GM23338 (cell line): ENCODE data around the gene EFR3B. TPM values are rescaled to one million over a fixed set of nuclear protein-coding genes. Genes with fewer than 3 reads are reported as not detected.

Source experiments
- ATAC-seq: fragments of 200-7000 bp; cut with Tn5 transposase; 3 replicates; pipeline ENCODE4 v1.9.1; 2020
- DNase-seq: peaks from one replicate; pipeline ENCODE4 v3.0.0-alpha.2; 2015; ENCODE audit warnings: low spot score
- H2AFZ ChIP-seq: fragments of 200-600 bp; sonication (generic); 2 replicates; pipeline ENCODE4 v1.8.0; 2016; ENCODE audit warnings: antibody characterized with exemption, mild to moderate bottlenecking, moderate library complexity
- H3F3A ChIP-seq: fragments of 200-600 bp; sonication (generic); replicated peaks from 2 replicates; pipeline ENCODE4 v1.8.0; 2017; ENCODE audit warnings: antibody characterized with exemption, mixed run types, low read depth
- H3K27ac ChIP-seq: fragments of 200-600 bp; sonication (generic); 2 replicates; pipeline ENCODE4 v1.6.1; 2016; ENCODE audit warnings: low read depth
- H3K27me3 ChIP-seq: fragments of 200-600 bp; sonication (generic); 2 replicates; pipeline ENCODE4 v1.8.0; 2016; ENCODE audit warnings: mild to moderate bottlenecking, mixed run types, moderate library complexity; ENCODE audit not compliant: insufficient read depth
- H3K36me3 ChIP-seq: fragments of 200-600 bp; sonication (generic); 2 replicates; pipeline ENCODE4 v1.8.0; 2016; ENCODE audit warnings: mild to moderate bottlenecking; ENCODE audit not compliant: insufficient read depth
- H3K4me1 ChIP-seq: fragments of 200-600 bp; sonication (generic); 2 replicates; pipeline ENCODE4 v1.8.0; 2016; ENCODE audit warnings: mild to moderate bottlenecking, moderate library complexity; ENCODE audit not compliant: insufficient read depth
- H3K4me2 ChIP-seq: fragments of 200-600 bp; sonication (generic); 2 replicates; pipeline ENCODE4 v1.7.1; 2017; ENCODE audit warnings: mixed run types
- H3K4me3 ChIP-seq: fragments of 200-600 bp; sonication (generic); 2 replicates; pipeline ENCODE4 v1.6.1; 2016; ENCODE audit warnings: mixed run types
- H3K79me2 ChIP-seq: fragments of 200-600 bp; sonication (generic); replicated peaks from 2 replicates; pipeline ENCODE4 v1.8.0; 2017; ENCODE audit warnings: mild to moderate bottlenecking; ENCODE audit not compliant: insufficient read depth
- H3K9me2 ChIP-seq: fragments of 200-600 bp; sonication (generic); 2 replicates; pipeline ENCODE4 v1.8.0; 2017; ENCODE audit not compliant: insufficient read depth
- H4K20me1 ChIP-seq: fragments of 200-600 bp; sonication (generic); replicated peaks from 2 replicates; pipeline ENCODE4 v1.8.0; 2017; ENCODE audit warnings: mild to moderate bottlenecking; ENCODE audit not compliant: insufficient read depth
- H3K27ac Mint-ChIP-seq: 2 replicates; pipeline ENCODE4 v1.8.0; 2020; ENCODE audit warnings: inconsistent platforms, mild to moderate bottlenecking, moderate library complexity, mixed read lengths
- H3K27me3 Mint-ChIP-seq: 3 replicates; pipeline ENCODE4 v1.8.0; 2022; ENCODE audit warnings: low read depth, mild to moderate bottlenecking, moderate library complexity, mixed read lengths, inconsistent platforms; ENCODE audit not compliant: insufficient read depth, poor library complexity
- H3K36me3 Mint-ChIP-seq: 3 replicates; pipeline ENCODE4 v1.8.0; 2021; ENCODE audit warnings: low read depth, mild to moderate bottlenecking, inconsistent platforms, moderate library complexity, mixed read lengths
- H3K4me1 Mint-ChIP-seq: 3 replicates; pipeline ENCODE4 v1.8.0; 2020; ENCODE audit warnings: mild to moderate bottlenecking, inconsistent platforms, mixed read lengths
- H3K4me3 Mint-ChIP-seq: 3 replicates; pipeline ENCODE4 v1.8.0; 2021; ENCODE audit warnings: moderate library complexity, mild to moderate bottlenecking, inconsistent platforms, mixed read lengths
- H3K9me3 Mint-ChIP-seq: 3 replicates; pipeline ENCODE4 v1.8.0; 2020; ENCODE audit warnings: moderate library complexity, mild to moderate bottlenecking, inconsistent platforms, mixed read lengths
- CREB1 ChIP-seq: fragments of 250-450 bp; sonication (Bioruptor Pico); IDR thresholded peaks from 2 replicates; pipeline ENCODE4 v1.5.0; 2020; ENCODE audit warnings: low read depth, mild to moderate bottlenecking, moderate library complexity
- EZH2 ChIP-seq: fragments of 200-600 bp; sonication (generic); IDR thresholded peaks from one replicate; pipeline ENCODE4 v1.8.0; 2017; ENCODE audit warnings: antibody characterized with exemption, mild to moderate bottlenecking, low read depth; ENCODE audit not compliant: unreplicated experiment
- EZH2phosphoT487 ChIP-seq: fragments of 200-600 bp; sonication (generic); IDR thresholded peaks from one replicate; pipeline ENCODE4 v1.8.1; 2018; ENCODE audit warnings: antibody characterized with exemption; ENCODE audit not compliant: unreplicated experiment
- NANOG ChIP-seq: IDR thresholded peaks from 2 replicates; pipeline ENCODE4 v1.6.1; 2016; ENCODE audit warnings: antibody characterized with exemption, borderline replicate concordance
- STAT1 ChIP-seq: IDR thresholded peaks from one replicate; pipeline ENCODE4 v1.6.1; 2016; ENCODE audit warnings: antibody characterized with exemption; ENCODE audit not compliant: unreplicated experiment
- ZNF114 ChIP-seq: fragments of 250-450 bp; sonication (Bioruptor Pico); IDR thresholded peaks from 2 replicates; pipeline ENCODE4 v1.5.0; 2020; ENCODE audit warnings: mild to moderate bottlenecking, moderate library complexity
- ZNF331 ChIP-seq: fragments of 250-450 bp; sonication (Bioruptor Pico); IDR thresholded peaks from 2 replicates; pipeline ENCODE4 v1.5.0; 2020; ENCODE audit warnings: low read depth, mild to moderate bottlenecking, moderate library complexity
- polyA plus RNA-seq: library from polyadenylated mRNA; unstranded; fragments of >200 nt; fragmentation: Nextera tagmentation; extraction: Ambion mirVana; gene quantifications from 2 replicates; pipeline ENCODE4 v1.2.1, GENCODE V29; 2016
- total RNA-seq: library from RNA; depleted of rRNA; stranded (reverse); fragments of >200 nt; shearing (Covaris generic); gene quantifications from 2 replicates; pipeline ENCODE4 v1.2.3, GENCODE V29; 2014
- TF ChIP-seq, protein P1 (sequence below): fragments of 250-450 bp; sonication (Bioruptor Pico); IDR thresholded peaks from 2 replicates; pipeline ENCODE4 v1.5.0; 2020; ENCODE audit warnings: mild to moderate bottlenecking, moderate library complexity
- TF ChIP-seq, protein P2 (sequence below): IDR thresholded peaks from one replicate; pipeline ENCODE4 v1.6.1; 2018; ENCODE audit warnings: antibody characterized with exemption; ENCODE audit not compliant: unreplicated experiment
- TF ChIP-seq, protein P3 (sequence below): IDR thresholded peaks from 2 replicates; pipeline ENCODE4 v1.6.1; 2016; ENCODE audit warnings: antibody characterized with exemption
- TF ChIP-seq, protein P4 (sequence below), 2 experiments: fragments of 200-600 bp in 1 of 2; sonication (generic) in 1 of 2; conservative IDR thresholded peaks; 2 replicates each; pipeline versions ENCODE4 v1.5.1 to v1.6.1; 2016 to 2017; ENCODE audit warnings: antibody characterized with exemption in 2 of 2, low read depth in 2 of 2, mild to moderate bottlenecking in 2 of 2, moderate library complexity in 1 of 2

Gene EFR3B
- total and polyA plus RNA-seq, 2 experiments from 2014 or later: 3.3 to 10.7 TPM

DNA sequence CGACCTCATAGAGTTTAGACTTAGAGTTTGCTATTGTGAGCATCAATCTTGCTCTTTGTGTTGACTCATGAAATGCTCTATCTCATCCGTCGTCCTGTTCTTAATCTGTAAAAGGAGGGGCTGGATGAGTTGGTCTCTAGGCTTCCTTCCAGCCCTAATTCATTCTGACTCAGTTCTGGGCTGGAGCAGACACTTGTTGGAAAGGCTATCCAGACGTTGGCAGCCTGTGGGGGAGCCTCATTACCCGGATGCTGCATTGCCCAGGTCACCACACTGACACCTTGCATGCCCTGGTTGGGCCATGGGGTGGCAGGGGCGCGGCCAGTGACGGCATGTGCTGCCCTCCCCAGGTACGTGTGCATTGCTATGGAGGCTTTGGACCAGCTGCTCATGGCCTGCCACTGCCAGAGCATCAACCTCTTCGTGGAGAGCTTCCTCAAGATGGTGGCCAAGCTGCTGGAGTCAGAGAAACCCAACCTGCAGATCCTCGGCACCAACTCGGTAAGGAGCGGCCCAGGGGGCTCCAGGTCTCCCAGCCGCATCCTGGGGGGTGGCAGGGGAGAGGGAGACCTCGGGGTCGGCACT is 61.5 kb downstream of the EFR3B start:
- ATAC-seq (no peak), DNase-seq (no peak)
- H3K4me1 ChIP-seq: peaks cover 7% of the 10 kb centered on the region
- H3K79me2 ChIP-seq: no peaks in the 10 kb centered on the region
- no peaks in the 10 kb centered on the region for H3K36me3 ChIP-seq
- H3K9me2 ChIP-seq: peaks cover 3% of the 10 kb centered on the region; the same call in 1 of the 2 replicates
- no peak overlapping the region for H3K4me3 ChIP-seq
- Mint-ChIP-seq H3K4me3 (no peak overlapping the region), H3K4me1 (peaks cover 9% of the 10 kb centered on the region), H3K36me3 (no peaks in the 10 kb centered on the region; the same call in 2 of the 3 replicates), H3K27ac (no peak overlapping the region), H3K27me3 (peaks cover 3% of the 10 kb centered on the region), H3K9me3 (no peaks in the 10 kb centered on the region)
- H2AFZ ChIP-seq: no peak overlapping the region
- H3K27me3 ChIP-seq: no peaks in the 10 kb centered on the region
- no peaks in the 10 kb centered on the region for H4K20me1 ChIP-seq
- no peaks in the 10 kb centered on the region for H3F3A ChIP-seq
- TF ChIP-seq CREB1 (CRISPR knock-in tag) (no peak), ZNF114 (CRISPR knock-in tag) (no peak), ZNF331 (CRISPR knock-in tag) (no peak), EZH2phosphoT487 (no peak), EZH2 (no peak), STAT1 (no peak), NANOG (no peak)
- TF ChIP-seq, protein P1, sequence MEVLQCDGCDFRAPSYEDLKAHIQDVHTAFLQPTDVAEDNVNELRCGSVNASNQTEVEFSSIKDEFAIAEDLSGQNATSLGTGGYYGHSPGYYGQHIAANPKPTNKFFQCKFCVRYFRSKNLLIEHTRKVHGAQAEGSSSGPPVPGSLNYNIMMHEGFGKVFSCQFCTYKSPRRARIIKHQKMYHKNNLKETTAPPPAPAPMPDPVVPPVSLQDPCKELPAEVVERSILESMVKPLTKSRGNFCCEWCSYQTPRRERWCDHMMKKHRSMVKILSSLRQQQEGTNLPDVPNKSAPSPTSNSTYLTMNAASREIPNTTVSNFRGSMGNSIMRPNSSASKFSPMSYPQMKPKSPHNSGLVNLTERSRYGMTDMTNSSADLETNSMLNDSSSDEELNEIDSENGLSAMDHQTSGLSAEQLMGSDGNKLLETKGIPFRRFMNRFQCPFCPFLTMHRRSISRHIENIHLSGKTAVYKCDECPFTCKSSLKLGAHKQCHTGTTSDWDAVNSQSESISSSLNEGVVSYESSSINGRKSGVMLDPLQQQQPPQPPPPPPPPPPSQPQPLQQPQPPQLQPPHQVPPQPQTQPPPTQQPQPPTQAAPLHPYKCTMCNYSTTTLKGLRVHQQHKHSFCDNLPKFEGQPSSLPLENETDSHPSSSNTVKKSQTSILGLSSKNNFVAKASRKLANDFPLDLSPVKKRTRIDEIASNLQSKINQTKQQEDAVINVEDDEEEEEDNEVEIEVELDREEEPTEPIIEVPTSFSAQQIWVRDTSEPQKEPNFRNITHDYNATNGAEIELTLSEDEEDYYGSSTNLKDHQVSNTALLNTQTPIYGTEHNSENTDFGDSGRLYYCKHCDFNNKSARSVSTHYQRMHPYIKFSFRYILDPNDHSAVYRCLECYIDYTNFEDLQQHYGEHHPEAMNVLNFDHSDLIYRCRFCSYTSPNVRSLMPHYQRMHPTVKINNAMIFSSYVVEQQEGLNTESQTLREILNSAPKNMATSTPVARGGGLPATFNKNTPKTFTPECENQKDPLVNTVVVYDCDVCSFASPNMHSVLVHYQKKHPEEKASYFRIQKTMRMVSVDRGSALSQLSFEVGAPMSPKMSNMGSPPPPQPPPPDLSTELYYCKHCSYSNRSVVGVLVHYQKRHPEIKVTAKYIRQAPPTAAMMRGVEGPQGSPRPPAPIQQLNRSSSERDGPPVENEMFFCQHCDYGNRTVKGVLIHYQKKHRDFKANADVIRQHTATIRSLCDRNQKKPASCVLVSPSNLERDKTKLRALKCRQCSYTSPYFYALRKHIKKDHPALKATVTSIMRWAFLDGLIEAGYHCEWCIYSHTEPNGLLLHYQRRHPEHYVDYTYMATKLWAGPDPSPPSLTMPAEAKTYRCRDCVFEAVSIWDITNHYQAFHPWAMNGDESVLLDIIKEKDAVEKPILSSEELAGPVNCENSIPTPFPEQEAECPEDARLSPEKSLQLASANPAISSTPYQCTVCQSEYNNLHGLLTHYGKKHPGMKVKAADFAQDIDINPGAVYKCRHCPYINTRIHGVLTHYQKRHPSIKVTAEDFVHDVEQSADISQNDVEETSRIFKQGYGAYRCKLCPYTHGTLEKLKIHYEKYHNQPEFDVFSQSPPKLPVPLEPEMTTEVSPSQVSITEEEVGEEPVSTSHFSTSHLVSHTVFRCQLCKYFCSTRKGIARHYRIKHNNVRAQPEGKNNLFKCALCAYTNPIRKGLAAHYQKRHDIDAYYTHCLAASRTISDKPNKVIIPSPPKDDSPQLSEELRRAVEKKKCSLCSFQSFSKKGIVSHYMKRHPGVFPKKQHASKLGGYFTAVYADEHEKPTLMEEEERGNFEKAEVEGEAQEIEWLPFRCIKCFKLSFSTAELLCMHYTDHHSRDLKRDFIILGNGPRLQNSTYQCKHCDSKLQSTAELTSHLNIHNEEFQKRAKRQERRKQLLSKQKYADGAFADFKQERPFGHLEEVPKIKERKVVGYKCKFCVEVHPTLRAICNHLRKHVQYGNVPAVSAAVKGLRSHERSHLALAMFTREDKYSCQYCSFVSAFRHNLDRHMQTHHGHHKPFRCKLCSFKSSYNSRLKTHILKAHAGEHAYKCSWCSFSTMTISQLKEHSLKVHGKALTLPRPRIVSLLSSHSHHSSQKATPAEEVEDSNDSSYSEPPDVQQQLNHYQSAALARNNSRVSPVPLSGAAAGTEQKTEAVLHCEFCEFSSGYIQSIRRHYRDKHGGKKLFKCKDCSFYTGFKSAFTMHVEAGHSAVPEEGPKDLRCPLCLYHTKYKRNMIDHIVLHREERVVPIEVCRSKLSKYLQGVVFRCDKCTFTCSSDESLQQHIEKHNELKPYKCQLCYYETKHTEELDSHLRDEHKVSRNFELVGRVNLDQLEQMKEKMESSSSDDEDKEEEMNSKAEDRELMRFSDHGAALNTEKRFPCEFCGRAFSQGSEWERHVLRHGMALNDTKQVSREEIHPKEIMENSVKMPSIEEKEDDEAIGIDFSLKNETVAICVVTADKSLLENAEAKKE (CRISPR knock-in tag): no peak
- TF ChIP-seq, protein P2, sequence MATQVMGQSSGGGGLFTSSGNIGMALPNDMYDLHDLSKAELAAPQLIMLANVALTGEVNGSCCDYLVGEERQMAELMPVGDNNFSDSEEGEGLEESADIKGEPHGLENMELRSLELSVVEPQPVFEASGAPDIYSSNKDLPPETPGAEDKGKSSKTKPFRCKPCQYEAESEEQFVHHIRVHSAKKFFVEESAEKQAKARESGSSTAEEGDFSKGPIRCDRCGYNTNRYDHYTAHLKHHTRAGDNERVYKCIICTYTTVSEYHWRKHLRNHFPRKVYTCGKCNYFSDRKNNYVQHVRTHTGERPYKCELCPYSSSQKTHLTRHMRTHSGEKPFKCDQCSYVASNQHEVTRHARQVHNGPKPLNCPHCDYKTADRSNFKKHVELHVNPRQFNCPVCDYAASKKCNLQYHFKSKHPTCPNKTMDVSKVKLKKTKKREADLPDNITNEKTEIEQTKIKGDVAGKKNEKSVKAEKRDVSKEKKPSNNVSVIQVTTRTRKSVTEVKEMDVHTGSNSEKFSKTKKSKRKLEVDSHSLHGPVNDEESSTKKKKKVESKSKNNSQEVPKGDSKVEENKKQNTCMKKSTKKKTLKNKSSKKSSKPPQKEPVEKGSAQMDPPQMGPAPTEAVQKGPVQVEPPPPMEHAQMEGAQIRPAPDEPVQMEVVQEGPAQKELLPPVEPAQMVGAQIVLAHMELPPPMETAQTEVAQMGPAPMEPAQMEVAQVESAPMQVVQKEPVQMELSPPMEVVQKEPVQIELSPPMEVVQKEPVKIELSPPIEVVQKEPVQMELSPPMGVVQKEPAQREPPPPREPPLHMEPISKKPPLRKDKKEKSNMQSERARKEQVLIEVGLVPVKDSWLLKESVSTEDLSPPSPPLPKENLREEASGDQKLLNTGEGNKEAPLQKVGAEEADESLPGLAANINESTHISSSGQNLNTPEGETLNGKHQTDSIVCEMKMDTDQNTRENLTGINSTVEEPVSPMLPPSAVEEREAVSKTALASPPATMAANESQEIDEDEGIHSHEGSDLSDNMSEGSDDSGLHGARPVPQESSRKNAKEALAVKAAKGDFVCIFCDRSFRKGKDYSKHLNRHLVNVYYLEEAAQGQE: no peak
- TF ChIP-seq, protein P3, sequence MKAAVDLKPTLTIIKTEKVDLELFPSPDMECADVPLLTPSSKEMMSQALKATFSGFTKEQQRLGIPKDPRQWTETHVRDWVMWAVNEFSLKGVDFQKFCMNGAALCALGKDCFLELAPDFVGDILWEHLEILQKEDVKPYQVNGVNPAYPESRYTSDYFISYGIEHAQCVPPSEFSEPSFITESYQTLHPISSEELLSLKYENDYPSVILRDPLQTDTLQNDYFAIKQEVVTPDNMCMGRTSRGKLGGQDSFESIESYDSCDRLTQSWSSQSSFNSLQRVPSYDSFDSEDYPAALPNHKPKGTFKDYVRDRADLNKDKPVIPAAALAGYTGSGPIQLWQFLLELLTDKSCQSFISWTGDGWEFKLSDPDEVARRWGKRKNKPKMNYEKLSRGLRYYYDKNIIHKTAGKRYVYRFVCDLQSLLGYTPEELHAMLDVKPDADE: no peak
- TF ChIP-seq, protein P4, sequence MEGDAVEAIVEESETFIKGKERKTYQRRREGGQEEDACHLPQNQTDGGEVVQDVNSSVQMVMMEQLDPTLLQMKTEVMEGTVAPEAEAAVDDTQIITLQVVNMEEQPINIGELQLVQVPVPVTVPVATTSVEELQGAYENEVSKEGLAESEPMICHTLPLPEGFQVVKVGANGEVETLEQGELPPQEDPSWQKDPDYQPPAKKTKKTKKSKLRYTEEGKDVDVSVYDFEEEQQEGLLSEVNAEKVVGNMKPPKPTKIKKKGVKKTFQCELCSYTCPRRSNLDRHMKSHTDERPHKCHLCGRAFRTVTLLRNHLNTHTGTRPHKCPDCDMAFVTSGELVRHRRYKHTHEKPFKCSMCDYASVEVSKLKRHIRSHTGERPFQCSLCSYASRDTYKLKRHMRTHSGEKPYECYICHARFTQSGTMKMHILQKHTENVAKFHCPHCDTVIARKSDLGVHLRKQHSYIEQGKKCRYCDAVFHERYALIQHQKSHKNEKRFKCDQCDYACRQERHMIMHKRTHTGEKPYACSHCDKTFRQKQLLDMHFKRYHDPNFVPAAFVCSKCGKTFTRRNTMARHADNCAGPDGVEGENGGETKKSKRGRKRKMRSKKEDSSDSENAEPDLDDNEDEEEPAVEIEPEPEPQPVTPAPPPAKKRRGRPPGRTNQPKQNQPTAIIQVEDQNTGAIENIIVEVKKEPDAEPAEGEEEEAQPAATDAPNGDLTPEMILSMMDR (conservative IDR thresholded peaks at IDR 0.05; ENCODE audit: low read depth in 2 of 2): no peak
- no peak overlapping the region for H3K4me2 ChIP-seq
- no peak overlapping the region for H3K27ac ChIP-seq
